HG03175 (cell line): Measurements from ENCODE around the gene OXSR1.
"Not testable (repeated sequence)": the region's sequence is repeated elsewhere in the genome, so short reads cannot be mapped to it uniquely, and the experiment has no call there.

Experiments used
- ATAC-seq: cut with Tn5 transposase; IDR thresholded peaks from one replicate; pipeline ENCODE4 v1.9.1; 2021; ENCODE audit warnings: mild to moderate bottlenecking, moderate library complexity; ENCODE audit not compliant: unreplicated experiment

OXSR1 gene

DNA sequence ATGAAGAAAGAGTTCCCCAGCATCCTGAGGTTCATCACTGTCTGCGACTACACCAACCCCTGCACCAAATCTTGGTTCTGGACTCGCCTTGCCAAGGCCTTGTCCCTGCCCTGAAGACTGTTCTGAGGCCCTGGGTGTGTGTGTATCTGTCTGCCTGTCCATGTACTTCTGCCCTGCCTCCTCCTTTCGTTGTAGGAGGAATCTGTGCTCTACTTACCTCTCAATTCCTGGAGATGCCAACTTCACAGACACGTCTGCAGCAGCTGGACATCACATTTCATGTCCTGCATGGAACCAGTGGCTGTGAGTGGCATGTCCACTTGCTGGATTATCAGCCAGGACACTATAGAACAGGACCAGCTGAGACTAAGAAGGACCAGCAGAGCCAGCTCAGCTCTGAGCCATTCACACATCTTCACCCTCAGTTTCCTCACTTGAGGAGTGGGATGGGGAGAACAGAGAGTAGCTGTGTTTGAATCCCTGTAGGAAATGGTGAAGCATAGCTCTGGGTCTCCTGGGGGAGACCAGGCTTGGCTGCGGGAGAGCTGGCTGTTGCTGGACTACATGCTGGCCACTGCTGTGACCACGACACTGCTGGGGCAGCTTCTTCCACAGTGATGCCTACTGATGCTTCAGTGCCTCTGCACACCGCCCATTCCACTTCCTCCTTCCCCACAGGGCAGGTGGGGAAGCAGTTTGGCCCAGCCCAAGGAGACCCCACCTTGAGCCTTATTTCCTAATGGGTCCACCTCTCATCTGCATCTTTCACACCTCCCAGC is 24.0 kb upstream of the OXSR1 start:
- no peak for ATAC-seq

DNA sequence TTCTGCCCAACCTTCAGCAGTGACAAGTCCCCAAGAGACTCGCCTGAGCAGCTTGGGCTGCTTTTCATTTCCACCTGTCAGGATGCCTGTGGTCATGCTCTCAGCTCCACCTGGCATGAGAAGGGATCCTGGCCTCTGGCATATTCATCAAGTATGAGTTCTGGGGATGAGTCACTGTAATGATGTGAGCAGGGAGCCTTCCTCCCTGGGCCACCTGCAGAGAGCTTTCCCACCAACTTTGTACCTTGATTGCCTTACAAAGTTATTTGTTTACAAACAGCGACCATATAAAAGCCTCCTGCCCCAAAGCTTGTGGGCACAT is 23.4 kb upstream of the OXSR1 start:
- ATAC-seq, result no peak

DNA sequence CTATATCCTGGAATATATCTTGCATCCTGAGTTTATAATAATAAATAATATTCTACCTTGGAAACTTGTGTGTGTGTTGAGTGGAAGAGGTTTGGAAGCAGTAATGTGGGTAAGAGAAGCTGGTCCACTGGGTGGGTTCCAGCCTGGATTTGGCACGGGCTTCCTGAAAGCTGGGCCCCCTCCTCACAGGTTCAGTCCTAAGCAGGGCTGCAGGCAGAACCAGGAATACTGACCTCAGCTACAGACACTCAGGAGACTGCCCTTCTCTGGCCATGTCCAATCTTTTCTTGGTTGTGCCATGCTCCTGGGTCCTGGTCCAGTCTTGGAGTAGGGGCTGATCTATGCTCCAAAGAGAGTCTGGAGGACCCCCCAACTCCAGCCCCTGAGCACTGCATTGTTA is 22.4 kb upstream of the OXSR1 start:
- ATAC-seq, result no peak

DNA sequence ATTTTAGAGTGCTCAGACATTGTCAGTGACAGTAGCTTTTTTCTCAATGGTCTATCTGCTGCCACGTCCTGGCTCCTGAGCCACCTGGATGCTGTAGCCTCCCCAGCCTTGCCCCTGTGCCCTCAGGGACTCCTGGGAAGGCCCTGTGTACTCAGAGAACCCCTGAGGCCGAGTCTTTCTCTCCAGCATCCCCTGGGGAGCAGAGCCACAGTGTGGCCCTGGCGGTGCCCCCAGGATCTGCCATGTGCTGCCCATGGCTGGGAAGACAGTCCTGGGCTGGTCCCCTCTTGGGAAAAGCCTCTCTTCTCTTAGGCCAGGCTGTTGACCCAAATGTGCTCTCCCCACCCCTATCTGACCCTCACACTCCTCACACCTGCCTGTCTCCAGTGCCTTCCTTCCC is 21.8 kb upstream of the OXSR1 start:
- no peak for ATAC-seq

DNA sequence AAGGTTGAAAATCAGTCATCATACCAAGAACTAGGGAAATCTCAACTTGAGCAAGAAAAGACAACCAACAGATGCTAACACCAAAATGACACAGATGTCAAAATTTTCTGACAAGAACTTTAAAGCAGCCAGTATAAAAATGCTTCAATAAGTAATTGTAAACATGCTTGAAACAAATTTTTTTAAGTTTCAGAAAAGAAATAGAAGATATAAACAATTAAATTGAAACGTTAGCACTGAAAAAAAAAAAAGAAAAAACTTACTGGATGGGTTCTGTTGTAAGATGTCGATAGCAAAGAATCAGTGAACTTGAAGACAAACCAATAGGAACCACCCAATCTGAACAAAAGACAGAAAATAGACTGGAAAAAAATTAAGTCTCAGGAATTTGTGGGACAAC is 18.8 kb upstream of the OXSR1 start:
- no peak for ATAC-seq

DNA sequence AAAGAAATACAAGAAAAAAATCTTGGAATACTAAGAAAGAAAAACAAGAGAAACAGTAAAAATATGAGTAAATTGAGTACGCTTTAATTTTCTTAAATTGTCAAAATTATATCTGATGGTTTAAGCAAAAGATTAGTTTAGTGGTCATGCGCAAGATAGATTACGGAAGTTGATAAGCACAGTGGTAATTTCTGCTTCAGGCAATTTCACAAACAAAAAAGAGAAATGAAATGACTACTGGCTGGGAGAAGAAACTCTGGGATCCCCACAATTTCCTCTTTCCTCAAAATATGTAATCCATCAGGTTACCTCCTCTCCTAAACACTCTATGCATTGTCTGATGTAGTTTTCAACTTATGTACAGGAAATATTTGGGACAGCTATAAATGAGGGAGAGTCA is 17.9 kb upstream of the OXSR1 start:
- no peak for ATAC-seq

DNA sequence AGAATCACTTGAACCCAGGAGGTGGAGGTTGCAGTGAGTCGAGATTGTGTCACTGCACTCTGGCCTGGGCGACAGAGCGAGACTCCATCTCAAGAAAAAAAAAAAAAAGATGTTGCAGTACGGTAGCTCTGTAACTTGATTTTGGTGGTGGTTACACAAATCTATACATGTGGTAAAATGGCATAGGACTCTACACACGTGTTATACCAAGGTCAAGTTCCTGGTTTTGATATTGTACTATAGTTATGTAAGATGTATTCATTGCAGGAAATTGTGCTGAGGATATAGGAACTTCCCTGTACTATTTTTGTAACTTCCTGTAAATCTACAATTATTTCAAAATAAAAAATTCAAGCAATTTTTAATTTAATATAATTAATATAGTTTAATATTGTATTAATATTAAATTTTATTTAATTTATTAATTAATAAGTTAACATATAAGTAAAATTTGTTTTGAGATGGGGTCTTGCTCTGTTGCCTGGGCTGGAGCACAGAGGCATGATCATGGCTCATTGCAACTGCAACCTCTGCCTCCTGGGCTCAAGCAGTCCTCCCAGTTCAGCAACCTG is 16.9 kb upstream of the OXSR1 start:
- ATAC-seq, result no peak

DNA sequence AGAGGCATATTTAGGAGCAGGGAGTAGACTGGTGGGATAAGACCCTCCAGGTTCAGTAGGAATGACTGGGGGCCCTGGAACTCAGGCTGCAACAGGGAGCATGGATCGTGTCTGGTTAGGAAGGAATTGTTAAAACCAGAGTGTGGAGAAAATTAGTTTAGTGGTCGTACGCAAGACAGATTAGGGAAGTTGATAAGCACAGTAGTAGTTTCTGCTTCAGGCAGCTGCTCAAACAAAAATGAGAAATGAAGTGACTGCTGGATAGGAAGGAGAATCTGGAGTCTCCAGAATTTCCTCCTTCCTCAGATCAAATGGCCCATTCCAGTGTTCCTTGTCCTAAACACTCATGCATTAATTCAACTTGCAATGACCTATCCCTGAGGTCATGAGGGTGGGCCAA is 15.6 kb upstream of the OXSR1 start:
- no peak for ATAC-seq

DNA sequence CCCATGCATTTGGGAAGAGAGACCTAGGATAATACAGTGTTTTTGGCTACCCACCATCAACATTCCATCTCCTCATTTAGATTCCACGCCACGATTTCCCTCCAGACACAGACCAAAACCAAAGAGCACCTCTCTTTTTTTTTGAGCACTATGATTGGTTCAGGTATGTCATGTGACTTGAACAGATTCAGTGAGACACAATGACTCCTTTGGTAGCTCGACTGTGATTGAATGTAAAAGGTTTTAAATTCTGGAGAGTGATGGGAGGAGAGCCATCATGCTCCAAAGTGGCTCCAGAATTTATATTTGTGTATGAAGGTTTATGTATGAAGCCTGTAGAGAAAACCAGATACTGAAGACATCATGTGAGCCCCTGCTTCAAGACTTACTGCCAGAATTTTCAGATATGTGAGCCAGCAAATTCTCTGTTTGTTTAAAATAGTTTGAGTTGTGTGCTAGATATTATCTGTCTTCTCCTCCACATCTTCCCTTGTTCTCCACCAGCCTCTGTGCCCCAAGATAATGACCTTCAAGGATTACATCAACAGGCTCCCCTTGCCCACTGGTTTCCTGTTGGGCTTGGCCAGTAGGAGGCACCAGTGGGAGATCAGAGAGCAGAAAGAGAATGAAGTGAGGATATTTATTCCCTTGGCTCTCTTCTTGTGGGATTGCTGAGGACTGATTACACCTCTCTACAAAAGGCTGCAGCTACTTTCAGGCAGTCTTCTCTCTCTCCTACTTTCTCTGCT is 14.4 kb upstream of the OXSR1 start:
- ATAC-seq, result no peak

DNA sequence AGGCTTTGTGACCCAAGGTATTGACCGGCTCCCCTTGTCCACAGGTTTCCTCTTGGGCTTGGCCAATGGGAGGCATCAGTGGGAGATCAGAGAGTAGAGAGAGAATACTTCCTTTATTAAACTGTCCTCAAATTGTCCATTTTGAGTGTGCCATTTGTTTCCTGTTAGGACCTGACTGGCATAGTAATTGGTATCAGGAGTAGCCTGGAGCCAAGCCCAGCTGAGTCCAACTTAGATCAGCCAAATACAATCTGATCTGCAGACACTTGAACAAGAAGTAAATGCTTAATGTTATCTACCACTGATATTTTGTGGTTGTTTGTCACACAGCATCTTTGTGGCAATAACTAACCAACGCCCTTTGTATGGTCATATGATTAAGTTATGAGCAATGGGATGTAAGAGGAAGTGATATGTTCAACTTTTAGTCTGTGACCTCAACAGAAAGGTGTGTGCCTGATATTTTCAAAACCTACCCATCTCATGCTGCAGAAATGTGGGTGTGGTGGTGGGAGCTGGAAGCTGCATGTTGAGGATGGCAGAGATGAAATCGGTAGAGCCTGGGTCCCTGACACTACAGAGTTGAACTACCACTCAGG is 13.6 kb upstream of the OXSR1 start:
- ATAC-seq, result peak; percentile 57

DNA sequence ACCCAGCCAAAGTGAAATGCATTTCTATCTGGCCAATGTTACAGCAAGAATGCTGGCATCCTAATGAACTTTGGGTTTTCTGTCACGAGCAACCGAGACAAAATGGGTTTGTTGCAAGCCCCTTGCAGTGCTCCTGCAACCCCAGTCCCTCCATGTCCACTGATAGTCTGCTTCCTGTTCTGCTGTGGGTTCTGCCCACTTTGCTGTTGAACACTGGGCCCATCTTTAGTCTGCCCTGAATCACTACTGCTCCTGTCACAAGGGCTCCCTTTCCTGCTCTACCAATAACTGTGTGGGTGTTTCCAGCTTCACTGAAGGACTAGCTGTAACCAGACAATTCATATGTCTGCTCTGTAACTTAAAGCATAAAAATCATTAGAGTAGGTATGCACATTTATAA is 12.7 kb upstream of the OXSR1 start:
- no peak for ATAC-seq

DNA sequence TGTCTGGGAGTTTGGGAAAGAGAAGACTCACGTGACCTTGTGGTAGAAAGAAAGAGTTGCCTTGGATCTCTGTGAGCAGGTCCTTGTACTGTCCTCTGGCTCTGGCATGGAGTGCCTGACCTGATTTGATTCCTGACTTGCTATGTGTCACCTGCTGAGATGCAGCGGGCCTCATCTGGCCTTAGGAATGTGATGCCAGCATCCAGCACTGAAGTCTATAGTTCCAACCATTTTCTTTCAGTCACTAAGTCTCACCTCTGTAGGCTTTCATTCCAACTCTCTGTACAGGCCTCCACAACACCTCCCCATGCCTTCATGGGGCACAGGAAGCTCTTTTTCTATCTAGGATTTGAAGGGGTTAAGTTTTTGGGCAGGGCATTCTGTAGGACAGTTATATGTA is 12.1 kb upstream of the OXSR1 start:
- ATAC-seq, result no peak

DNA sequence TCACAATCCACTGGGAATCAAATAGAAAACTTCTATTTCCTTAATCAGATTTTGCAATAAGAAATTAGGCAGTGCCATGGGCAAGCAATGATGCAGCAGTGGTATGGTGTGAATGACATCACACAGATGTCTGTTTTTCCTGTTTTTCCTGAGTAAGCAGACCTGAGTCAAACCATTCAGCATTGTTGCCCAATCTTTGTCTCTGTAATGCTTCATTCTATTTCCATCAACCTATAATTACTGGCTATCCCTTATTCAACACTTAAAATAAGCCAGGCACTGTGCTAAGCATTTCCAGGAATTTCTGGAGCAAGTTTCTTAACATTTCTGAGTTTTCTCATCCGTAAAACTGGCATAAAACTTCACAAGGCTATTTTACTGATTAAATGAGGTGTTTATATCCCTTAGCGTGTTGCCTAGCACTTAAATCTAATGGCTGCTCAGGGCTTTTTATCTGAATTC is 11.3 kb upstream of the OXSR1 start:
- ATAC-seq, result no peak

DNA sequence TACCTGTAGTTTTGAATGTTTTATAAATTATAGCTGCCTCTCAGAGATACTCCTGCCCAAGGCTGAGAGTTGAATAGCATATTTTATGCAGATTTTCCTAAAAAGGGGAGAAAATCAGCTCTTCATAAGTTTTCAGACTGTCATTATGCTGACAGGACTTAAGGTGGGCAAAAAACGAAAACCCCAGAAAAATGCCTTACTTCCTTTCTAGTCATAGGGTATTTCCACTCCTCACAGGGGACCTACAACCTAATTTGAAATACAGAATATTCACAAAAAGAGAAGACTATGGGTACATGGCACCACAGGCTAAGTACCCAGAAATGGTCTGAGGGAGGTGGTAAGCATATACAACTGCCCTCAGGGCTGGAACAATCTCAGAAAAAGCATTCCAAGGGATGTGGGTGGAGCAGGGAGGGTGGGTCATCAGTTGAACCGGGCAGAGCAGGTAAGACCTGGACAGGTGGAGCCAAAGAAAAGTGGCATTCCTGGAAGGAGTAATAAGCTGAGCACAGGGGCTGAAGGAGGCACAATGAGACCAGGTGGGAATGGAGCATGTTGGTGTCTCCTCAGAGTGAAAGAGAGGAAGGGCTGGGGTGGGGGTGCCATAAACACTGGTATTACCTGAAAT is 10.6 kb upstream of the OXSR1 start:
- no peak for ATAC-seq

DNA sequence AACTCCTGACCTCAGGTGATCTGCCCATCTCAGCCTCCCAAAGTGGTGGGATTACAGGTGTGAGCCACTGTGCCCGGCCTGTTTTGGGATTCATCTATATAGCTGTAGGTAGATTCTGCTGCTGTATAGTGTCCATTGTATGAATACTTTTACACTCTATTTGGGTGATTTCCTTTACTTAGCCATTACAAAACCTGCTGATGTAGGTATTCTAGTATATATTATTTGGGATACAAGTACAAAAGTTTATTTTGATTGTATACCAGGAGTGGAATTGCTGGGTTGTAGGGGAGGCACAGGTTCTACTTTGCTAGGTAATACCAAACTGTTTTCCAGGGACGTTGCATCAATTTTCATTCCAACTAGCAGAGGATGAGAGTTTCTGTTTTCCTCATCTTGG is 9.5 kb upstream of the OXSR1 start:
- ATAC-seq, result no peak

DNA sequence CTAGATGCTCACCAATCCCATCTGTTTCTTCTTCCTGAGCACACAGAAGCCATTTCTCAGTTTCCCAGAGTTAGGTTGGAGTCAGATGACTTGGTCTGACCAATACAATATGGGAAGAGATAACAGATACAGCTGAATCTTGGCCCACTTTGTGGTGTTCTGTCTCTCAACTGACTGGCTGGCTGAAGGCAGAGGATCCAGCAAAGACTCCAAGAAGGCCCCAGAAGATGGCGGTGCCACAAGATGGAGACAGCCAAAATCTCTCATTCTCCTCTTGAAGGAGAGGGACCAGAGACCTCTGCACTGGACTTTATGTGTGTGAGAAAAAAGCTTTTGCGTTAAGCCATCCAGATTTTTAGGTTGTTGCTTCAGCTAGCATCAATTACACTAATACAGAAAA is 8.2 kb upstream of the OXSR1 start:
- no peak for ATAC-seq

DNA sequence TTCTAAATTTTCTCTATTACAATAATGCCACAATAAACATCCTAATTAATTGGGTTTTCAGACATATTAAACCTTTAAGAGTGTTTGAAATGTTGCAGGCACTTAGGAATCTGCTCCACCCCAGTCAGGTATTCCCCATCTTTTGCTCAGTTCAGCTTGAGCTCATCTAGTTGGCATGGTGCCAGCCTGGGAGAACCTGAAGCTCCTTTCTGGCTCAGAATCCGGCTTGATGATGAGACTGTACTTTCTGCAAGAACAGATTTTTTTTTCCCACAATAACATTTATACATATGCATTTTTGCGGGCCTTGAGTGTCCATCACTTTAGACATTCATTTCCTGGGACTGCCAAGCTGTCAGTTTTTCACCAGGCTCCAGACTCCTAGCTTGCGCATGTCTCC is 7.7 kb upstream of the OXSR1 start:
- no peak for ATAC-seq

DNA sequence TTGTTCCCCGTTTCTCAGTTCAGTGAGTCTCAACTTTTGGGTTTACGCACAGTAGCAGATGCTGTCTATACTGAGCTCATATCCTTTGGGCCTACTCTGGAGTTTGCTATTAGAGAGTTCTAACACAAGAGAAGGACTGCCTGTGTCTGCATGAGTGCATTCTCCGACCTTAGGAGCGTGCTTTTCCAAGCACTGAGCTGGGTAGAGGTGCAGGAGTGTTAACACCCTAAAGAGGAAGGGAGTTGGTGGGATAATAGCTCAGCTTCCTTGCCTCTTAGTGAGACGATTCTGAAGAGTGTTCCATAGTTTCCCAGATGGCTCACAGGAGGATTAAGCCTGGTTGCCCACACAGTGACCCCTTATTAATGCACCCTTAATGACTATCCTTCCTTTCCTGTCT is 6.9 kb upstream of the OXSR1 start:
- no peak for ATAC-seq

DNA sequence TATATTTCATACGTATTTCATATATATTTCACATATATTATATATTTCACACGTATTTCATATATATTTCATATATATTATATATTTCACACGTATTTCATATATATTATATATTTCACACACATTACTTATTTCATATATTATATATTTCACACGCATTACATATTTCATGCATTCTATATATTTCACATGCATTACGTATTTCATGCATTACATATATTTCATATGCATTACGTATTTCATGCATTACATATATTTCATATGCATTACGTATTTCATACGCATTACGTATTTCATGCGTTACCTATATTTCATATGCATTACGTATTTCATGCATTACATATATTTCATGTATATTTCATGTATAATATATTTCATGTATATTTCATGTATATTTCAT is 4.6 kb upstream of the OXSR1 start:
- ATAC-seq, result not testable (repeated sequence)

DNA sequence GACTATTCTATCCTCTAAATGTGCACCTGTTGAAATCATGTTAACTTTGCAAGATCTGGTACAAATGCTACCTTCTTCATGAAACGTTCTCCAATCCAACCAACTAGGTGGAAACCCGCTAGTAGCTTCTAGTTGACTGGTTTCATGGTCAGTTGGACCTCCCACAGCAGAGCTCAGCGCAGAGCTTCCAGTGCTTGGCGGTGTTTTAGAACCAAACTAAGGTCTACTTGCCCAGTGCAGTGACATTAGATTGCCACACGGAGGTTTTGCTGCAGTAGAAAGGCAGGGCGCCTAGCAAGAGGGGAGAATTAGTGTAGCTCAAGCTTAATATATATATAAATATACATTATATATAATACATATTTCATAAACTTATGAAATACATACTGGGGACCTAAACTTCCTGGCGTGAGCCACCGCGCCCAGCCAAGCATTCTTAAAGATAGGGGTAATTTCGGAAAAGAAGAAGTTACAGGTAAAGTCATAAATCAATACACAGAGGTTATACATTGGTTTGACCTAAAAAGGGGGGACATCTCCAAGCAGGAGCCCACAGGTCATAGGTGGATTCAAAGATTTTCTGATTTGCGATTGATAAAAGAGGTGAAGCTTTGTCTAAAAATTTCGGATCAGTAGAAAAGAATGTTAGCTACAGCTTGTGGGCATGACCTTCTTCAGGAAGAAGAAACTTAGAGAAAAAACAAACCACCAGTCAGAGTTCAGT is 2.1 kb upstream of the OXSR1 start:
- ATAC-seq, result no peak
